Fibroblast of mammary gland (primary cell): ENCODE data around the gene MED9.

Experiments
- DNase-seq: peaks from one replicate; pipeline ENCODE4 v3.0.0-alpha.2; 2010; ENCODE audit warnings: low read depth
- H3K4me3 ChIP-seq: 2 replicates; pipeline ENCODE4 v1.5.1; 2011; ENCODE audit warnings: low read depth, mild to moderate bottlenecking, low read length, moderate library complexity; ENCODE audit not compliant: control insufficient read depth
- TF ChIP-seq, protein P1 (sequence below): conservative IDR thresholded peaks from 2 replicates; pipeline ENCODE4 v1.5.1; 2011; ENCODE audit warnings: low read depth, low read length, inconsistent platforms; ENCODE audit not compliant: control insufficient read depth, insufficient read depth

Gene MED9

DNA sequence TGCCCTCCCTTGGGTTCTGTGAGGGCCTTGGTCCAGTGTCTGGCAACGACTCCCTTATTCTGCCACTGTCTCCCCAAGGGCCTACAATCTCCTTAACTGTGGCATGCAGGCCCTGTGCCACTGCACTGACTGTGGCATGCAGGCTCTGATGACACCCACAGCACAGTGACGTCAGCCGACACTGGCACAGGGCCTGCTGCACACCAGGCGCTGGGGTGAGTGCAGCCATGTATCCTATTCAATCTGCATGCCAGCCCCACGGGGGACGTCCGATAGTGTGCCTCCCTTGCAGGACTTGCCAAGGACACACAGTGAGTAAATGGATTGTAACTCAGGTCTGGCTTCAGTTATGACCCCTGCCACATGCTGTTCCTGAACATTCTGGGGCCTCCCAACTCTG, 59.2 kb downstream of the MED9 start:
- no peak overlapping the region for H3K4me3 ChIP-seq
- DNase-seq: no peak
- TF ChIP-seq, protein P1, sequence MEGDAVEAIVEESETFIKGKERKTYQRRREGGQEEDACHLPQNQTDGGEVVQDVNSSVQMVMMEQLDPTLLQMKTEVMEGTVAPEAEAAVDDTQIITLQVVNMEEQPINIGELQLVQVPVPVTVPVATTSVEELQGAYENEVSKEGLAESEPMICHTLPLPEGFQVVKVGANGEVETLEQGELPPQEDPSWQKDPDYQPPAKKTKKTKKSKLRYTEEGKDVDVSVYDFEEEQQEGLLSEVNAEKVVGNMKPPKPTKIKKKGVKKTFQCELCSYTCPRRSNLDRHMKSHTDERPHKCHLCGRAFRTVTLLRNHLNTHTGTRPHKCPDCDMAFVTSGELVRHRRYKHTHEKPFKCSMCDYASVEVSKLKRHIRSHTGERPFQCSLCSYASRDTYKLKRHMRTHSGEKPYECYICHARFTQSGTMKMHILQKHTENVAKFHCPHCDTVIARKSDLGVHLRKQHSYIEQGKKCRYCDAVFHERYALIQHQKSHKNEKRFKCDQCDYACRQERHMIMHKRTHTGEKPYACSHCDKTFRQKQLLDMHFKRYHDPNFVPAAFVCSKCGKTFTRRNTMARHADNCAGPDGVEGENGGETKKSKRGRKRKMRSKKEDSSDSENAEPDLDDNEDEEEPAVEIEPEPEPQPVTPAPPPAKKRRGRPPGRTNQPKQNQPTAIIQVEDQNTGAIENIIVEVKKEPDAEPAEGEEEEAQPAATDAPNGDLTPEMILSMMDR: no peak

DNA sequence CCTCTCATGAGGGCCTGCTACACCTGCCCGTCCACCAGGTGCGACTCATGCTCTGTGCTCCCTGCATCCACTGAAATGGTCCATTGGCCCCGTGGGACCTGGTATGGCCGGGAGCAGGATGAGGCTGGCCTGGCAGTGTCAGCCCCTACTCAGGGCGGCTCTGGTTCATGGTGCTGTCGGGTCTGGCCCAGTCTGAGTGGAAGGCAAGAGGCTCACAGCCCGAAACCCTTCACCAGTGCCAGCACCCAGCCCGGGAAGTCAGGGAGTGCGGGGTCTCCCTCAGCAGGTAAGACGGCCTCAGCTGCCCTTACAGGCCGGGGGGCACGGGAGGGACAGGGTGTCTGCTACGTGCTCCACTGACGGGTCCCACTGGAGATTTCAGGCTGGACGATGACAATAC, 59.9 kb downstream of the MED9 start:
- no peak for DNase-seq
- TF ChIP-seq, protein P1: no peak
- H3K4me3 ChIP-seq: no peak overlapping the region

DNA sequence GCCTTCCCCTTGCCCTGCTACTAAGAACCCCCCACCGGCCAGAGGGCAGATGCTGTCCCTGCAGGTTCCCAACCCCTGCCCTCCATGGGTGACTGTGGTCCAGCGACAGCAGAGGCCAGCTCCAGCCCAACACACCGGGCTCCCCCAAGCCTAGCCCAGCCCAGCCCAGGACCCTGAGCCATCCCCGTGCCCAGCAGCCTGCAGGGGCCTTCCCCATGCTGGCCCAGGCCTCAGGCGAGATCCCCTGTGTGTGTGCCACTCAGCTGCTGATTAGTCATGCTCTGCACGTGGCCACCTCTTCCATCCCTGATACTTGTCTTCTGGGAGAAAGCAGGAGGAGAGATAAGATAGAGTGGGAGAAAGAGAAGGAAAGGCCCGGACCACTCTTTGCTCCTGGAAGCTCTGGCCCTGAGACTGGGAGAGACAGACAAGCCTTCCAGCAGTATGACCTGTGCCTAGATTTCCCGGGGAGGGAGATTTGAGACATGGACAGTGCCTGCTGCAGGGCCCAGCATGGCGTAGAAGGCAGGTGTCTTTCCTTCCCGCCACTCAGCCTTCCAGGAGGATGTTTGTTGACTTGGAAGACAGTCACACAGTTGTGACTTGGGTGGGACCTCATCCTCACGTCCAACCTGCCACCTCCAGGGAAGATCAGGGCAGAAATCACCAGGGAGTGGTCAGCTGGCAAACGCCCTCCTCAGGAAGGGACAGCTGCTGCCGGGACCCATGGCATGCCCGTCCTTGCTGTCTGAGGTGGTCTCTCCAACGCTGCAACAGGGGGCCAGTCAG, 60.7 kb downstream of the MED9 start:
- H3K4me3 ChIP-seq: no peak overlapping the region
- no peak for DNase-seq
- TF ChIP-seq, protein P1: no peak

DNA sequence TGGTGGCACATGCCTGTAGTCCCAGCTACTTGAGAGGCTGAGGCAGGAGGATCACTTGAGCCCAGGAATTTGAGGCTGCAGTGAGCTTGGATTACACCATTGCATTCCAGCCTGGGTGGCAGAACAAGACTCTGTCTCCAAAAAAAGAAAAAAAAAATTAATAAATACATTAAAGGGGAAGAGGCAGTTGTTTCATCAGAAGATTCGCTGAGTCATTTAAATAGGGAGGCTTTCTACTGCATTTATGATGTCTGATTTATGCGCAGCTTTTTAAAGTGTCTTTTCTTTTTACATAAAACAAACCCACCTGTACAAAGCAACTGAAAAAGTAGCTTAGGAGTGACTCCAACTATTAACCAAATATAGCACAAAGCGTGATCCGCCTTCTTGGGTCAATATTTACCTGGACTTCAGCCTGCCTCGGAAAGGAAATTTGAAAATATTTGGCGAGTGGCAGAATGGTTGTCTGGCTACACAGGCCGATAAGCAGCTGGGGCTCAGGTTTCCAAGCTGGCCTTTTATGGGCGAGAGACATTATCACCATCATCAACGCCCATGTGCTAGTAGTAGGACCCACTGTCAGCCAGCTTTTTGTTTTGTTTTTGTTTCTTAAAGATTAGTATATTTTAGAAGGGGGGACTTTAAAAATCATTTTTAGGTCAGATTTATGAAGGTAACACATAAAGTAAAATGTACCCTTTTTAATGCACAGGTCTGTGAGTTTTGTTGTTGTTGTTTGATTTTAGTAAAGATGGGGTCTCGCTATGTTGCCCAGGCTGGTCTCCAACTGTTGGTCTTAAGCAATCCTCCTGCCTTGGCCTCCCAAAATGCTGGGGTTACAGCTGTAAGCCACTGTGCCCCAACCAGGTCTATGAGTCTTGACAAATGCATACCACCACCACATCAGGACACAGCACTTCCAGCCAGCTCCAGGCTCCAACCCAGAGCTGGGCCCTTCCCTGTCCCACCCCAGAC, 61.9 kb downstream of the MED9 start:
- TF ChIP-seq, protein P1: no peak
- H3K4me3 ChIP-seq: no peak overlapping the region
- no peak for DNase-seq

DNA sequence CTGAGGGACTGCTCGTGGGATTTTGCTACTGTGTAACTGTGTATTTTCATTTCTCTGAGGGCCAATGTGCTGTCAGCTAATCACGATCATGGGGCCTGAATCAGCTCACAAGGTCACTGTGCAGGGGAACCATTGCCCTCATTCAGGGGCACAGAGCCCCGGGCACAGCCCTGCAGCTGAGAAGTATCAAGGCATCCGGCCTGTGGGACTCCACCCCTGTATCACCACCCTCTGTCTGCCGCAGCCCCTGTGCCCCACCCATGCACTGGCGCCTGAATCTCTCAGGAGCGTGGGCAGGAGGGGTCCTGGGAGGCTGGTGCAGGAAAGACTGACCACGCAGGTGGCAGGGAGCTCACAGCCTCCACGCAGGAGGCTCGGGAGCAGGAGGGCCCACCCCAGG, 62.8 kb downstream of the MED9 start:
- no peak overlapping the region for H3K4me3 ChIP-seq
- no peak for DNase-seq
- TF ChIP-seq, protein P1: no peak

DNA sequence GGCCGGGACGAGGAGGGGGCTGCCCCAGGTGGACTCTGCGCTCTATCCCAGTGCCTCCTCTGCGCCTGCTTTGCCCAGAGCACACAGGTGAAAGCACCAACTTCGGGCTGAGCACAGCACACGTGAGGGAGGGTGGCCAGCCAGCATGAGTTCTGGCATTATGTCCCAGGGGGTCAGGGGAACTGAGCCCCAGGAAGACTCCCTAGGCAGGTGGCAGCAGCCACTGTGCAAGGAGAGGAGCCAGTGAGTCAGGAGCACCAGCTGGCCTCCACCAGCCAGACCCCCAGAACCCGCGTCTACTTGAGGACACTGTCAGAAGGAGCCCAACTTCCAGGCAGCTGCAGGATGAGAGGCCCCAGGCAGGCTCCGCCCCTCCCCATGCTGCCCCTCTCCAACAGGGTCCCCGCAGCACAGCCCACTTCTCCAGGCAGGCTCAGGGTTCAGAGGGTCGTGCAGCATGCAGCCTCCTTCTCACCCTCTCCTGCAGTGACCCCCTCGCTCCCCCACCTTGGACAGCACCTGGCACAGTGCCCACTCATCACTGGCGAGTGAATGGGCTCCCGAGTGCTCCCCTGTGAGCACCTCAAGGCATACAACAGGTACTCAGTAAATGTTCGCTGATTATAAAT, 63.6 kb downstream of the MED9 start:
- DNase-seq: no peak
- no peak overlapping the region for H3K4me3 ChIP-seq
- TF ChIP-seq, protein P1: no peak
